ENCODE results near the gene VSTM2L.

The VSTM2L gene

DNA sequence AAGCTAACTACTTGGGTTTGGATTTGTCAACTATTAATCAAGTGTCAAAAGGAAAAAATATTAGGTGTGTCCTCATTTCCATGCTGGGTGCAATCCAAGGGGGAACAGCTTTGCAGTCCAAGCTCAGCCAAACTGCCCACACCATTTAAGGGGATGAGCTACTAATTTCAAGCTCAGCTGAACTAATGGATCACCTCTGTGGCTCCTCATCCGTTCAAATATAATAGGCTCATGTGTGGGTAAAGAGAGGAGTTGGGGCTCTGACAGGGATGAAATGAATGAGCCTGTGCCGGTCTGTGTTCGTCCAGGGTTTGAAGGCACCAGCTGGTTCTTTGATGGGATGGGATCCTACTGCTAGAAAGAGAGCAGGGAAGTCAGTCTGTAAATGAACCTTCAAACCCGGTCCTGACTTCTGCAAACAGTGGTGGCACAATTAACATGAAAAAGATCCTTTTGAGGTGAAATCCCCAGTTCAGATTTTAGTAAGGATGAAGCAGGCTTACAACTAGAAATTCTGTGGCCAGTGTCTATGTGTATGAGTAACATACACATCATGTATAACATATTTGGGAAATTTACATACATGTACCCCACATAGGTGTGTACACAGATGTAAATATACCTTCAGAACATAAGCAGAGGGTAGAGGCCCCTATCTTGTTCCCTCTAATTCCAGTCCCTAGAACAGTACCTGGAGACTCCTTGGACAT lies 88.4 kb downstream of the VSTM2L start:
- DNase-seq = no peak

DNA sequence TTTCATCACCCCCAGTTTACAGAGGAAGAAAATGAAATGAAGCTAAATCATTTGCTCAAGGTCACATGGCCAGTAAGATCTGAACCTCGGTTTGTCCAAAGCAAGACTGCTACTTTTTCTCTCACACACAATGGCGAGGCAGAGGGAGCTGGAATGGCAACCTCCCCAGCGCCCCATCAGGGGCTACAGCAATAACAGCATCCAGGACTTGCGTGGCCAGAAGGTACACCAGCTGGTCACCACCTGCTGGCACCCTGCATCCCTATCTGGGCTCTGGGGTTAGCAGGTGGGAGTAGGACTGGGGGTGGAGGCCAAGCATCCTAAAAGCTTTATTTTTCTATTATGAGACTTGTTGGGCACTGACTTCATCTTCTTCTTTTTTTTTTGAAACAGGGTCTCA lies 89.0 kb downstream of the VSTM2L start:
- DNase-seq = no peak

- no peak for DNase-seq
Observed at GRCh38 chr20:37992802-37993409, 90.0 kb downstream of the VSTM2L start.

DNA sequence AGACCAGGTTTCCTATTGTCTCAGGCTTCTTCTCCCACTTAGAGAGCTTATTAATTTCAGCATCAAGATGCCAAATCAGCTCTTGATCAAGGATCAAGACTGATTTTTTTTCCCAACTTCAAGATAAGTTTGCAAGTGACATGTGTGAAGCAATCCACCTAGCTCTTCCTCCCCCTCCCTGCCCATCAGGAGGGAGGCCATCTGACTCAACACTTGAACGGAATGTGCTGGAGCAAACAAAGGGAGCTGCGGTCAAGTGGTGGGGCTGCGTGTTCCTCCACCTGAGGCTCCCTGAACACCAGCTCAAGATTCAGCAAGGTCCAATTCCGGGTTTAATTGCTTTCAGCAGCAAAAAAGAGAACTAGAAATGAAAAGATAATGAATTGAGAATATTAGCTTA lies 91.6 kb downstream of the VSTM2L start:
- no peak for DNase-seq
